Testis (tissue), 5 donors: ENCODE measurements around the gene PTAFR. TPM values are rescaled to one million over a fixed set of nuclear protein-coding genes. Genes with fewer than 3 reads are reported as not detected.

Source experiments
- DNase-seq: peaks from one replicate; pipeline ENCODE4 v3.0.0-alpha.2; 2019
- H3K27ac ChIP-seq, 2 donors: fragments of 200-600 bp; sonication (generic); one replicate each; pipeline ENCODE4 v1.5.1; 2019
- H3K27me3 ChIP-seq: fragments of 200-600 bp; sonication (generic); one replicate; pipeline ENCODE4 v1.5.1; 2019
- H3K36me3 ChIP-seq: fragments of 200-600 bp; sonication (generic); one replicate; pipeline ENCODE4 v1.5.1; 2017; ENCODE audit warnings: low read depth; ENCODE audit errors: missing control alignments
- H3K4me1 ChIP-seq: fragments of 200-600 bp; sonication (generic); one replicate; pipeline ENCODE4 v1.5.1; 2019
- H3K4me3 ChIP-seq, 2 donors: fragments of 200-600 bp; sonication (generic); one replicate each; pipeline ENCODE4 v1.5.1; 2017 to 2019
- H3K9me3 ChIP-seq: fragments of 200-600 bp; sonication (generic); one replicate; pipeline ENCODE4 v1.5.1; 2017
- CTCF ChIP-seq, 3 experiments: fragments of 450-650 bp in 2 of 3; fragments of 200-600 bp in 1 of 3; sonication (generic) in 1 of 3; IDR thresholded peaks; one replicate each; pipeline ENCODE4 v1.5.1; 2016 to 2019; ENCODE audit warnings: antibody characterized with exemption in 3 of 3, mild to moderate bottlenecking in 2 of 3, moderate library complexity in 1 of 3
- POLR2A ChIP-seq: fragments of 450-650 bp; IDR thresholded peaks from one replicate; pipeline ENCODE4 v1.6.1; 2017; ENCODE audit warnings: antibody characterized with exemption, mild to moderate bottlenecking, moderate library complexity
- WGBS, 2 donors: methylation state at CpG; one replicate each; pipeline ENCODE4 v1.1.5; 2018; 5-methylcytosine and 5-hydroxymethylcytosine counted together
- intact Hi-C: fragments of 100-400 bp; cut with DNase I; formaldehyde crosslinking; loops from one replicate; pipeline ENCODE4 v1.15.1; 2023; ENCODE audit warnings: low total_unique reads
- long read RNA-seq, 2 donors: transcript quantifications; one replicate each; lab custom pipeline, GENCODE V29; 2026
- polyA plus RNA-seq: library from polyadenylated mRNA; stranded (reverse); fragments of 350-450 nt; fragmentation: Illumina TruSeq; extraction: RNeasy Lipid Tissue Mini Kit (QIAGEN cat#74804); gene quantifications from one replicate; pipeline ENCODE4 v1.2.3, GENCODE V29; 2014; ENCODE audit warnings: low read depth, low replicate concordance; ENCODE audit not compliant: insufficient read depth
- total RNA-seq, 2 donors: library from RNA; depleted of rRNA; stranded (reverse); fragments of >200 nt; gene quantifications; one replicate each; pipeline ENCODE4 v1.2.3, GENCODE V29; 2016

PTAFR gene, protein sequence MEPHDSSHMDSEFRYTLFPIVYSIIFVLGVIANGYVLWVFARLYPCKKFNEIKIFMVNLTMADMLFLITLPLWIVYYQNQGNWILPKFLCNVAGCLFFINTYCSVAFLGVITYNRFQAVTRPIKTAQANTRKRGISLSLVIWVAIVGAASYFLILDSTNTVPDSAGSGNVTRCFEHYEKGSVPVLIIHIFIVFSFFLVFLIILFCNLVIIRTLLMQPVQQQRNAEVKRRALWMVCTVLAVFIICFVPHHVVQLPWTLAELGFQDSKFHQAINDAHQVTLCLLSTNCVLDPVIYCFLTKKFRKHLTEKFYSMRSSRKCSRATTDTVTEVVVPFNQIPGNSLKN
- 1 to 10 TPM in 1 of 2 donors, under 1 TPM in 1; 0.94 to 1.7 TPM for total RNA-seq
- 4.9 TPM for polyA plus RNA-seq
- long read RNA-seq, donor 1, full-length matches to known transcripts: 1 of 1 reads
- long read RNA-seq, donor 1, partial matches to known transcripts: 0 of 1 reads
- long read RNA-seq, donor 1, other reads (novel, unspliced or antisense): 0 of 1 reads
- long read RNA-seq, donor 2, full-length matches to known transcripts: 1 of 1 reads
- long read RNA-seq, donor 2, partial matches to known transcripts: 0 of 1 reads
- long read RNA-seq, donor 2, other reads (novel, unspliced or antisense): 0 of 1 reads

DNA sequence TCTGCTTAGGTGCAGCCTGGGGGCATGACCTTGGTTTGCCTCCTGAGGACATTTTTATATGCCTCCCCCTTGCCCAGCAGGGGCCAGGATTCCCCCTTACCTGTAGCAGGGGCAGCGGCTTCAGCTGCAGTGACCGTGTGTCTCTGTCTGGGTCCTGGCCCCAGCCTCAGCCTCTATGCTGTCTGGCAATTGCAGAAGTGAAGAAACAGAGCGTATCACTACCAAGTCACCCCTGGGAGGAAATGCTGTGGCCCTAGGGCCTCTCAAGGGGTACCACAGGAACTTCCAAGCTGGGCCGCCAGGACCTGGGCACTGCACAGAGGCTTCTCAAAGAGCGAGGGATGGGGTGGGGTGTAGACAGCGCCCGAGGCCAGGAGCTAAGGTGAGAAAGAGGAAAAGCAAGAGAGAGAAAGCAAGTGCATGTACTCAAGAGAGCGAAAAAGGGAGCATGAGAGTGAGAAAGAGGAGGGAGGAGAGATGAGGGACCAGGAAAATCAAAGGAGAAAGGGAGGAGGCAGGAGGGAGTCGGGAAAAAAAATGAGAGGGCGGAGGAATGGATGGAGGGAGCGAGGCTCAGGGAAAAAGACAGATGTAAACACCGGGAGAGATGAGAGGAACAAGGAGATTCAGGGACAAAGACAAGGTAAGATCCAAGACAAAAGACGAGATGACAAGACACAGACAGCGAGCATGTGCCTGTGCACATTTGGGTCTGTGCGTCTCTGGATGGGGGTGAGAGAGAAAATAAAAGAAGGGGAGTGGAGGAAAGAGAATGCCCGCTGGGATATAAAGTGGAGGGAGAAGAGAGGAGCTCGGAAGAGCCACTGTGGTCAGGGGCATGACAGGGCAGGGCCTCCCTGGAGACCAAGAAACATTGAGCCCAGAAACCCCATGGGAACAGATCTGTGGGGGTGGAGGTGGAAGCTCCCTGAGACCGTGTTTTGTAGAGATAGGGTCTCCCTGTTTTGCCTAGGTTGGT, at the start of gene PTAFR:
TSS of gene PTAFR (minus strand) at position 199 of the 979 bp plus-strand sequence. CDS start 25,669 bp downstream, outside the sequence.
- no peaks in the 10 kb centered on the region for H3K9me3 ChIP-seq
- intact Hi-C loops: no loop called here
- no peak within 1 kb of the TSS for H3K27ac ChIP-seq
- no peaks in the 10 kb centered on the region for H3K36me3 ChIP-seq
- DNase-seq: no peak
- no peaks in the 10 kb centered on the region for H3K4me1 ChIP-seq
- WGBS, 2 donors: 69 to 71% methylated on average over 17 to 18 of the region's 18 CpGs
- TF ChIP-seq POLR2A (no peak), CTCF (IDR thresholded peaks at IDR 0.05) (no peak)
- no peak within 1 kb of the TSS for H3K4me3 ChIP-seq
- no peaks in the 10 kb centered on the region for H3K27me3 ChIP-seq

- Histone ChIP-seq H3K27ac (no peak overlapping the region), H3K4me1 (no peaks in the 10 kb centered on the region), H3K4me3 (no peak overlapping the region), H3K36me3 (no peaks in the 10 kb centered on the region), H3K9me3 (no peaks in the 10 kb centered on the region), H3K27me3 (no peaks in the 10 kb centered on the region)
- WGBS, 2 donors: 93 to 94% methylated on average over 2 of the region's 2 CpGs
- TF ChIP-seq CTCF (IDR thresholded peaks at IDR 0.05) (no peak), POLR2A (no peak)
- no peak for DNase-seq
- intact Hi-C loops: no loop called here
Measured at GRCh38 chr1:28213315-28213714, 36.8 kb upstream of the PTAFR start.

- H3K27me3 ChIP-seq: no peaks in the 10 kb centered on the region
- no peak overlapping the region for H3K27ac ChIP-seq
- no peak overlapping the region for H3K4me3 ChIP-seq
- intact Hi-C loops: loop anchor here (10.0 kb wide), 1 partner anchor 115 kb away; no protein-coding TSS in a partner anchor
- TF ChIP-seq CTCF (IDR thresholded peaks at IDR 0.05) (no peak), POLR2A (no peak)
- 76 to 78% methylated on average over 1 of the region's 1 CpG for WGBS, 2 donors
- DNase-seq: no peak
- no peaks in the 10 kb centered on the region for H3K4me1 ChIP-seq
- no peaks in the 10 kb centered on the region for H3K36me3 ChIP-seq
- H3K9me3 ChIP-seq: no peaks in the 10 kb centered on the region
Measured at GRCh38 chr1:28209700-28210099, 33.2 kb upstream of the PTAFR start.

GRCh38 chr1:28208818-28209441, 32.4 kb upstream of the PTAFR start:
- peak; percentile 71 for DNase-seq
- Histone ChIP-seq H3K9me3 (no peaks in the 10 kb centered on the region), H3K36me3 (no peaks in the 10 kb centered on the region)

More at GRCh38 chr1:28208818-28209441, 32.4 kb upstream of the PTAFR start:
- Histone ChIP-seq H3K27ac (no peak overlapping the region), H3K27me3 (no peaks in the 10 kb centered on the region), H3K4me1 (no peaks in the 10 kb centered on the region), H3K4me3 (no peak overlapping the region)
- 51 to 57% methylated on average over 4 of the region's 4 CpGs for WGBS, 2 donors
- TF ChIP-seq POLR2A (no peak), CTCF (IDR thresholded peaks at IDR 0.05) (peak; percentile 7 to 48 (median 31))
- intact Hi-C loops: loop anchor here (10.0 kb wide), 1 partner anchor 114 kb away; no protein-coding TSS in a partner anchor
